Muscle layer of duodenum (tissue), 2 donors: ENCODE measurements around the gene CAMKK1.

ENCODE experiments used
- H3K27ac ChIP-seq: one replicate; pipeline ENCODE4 v1.7.0; 2013; ENCODE audit warnings: mild to moderate bottlenecking, low read length
- H3K27me3 ChIP-seq: one replicate; pipeline ENCODE4 v1.7.0; 2013; ENCODE audit warnings: low read depth, mild to moderate bottlenecking, control low read depth, low read length
- H3K36me3 ChIP-seq, 2 donors: one replicate each; pipeline ENCODE4 v1.7.0; 2013; ENCODE audit warnings: low read length in 2 of 2, control low read depth in 1 of 2, mild to moderate bottlenecking in 1 of 2; ENCODE audit not compliant: insufficient read depth in 2 of 2, control insufficient read depth in 1 of 2
- H3K4me1 ChIP-seq, 2 donors: one replicate each; pipeline ENCODE4 v1.7.0; 2013; ENCODE audit warnings: low read length in 2 of 2, mild to moderate bottlenecking in 2 of 2, control low read depth in 1 of 2, moderate library complexity in 1 of 2; ENCODE audit not compliant: insufficient read depth in 2 of 2, control insufficient read depth in 1 of 2
- H3K4me3 ChIP-seq, 2 donors: one replicate each; pipeline ENCODE4 v1.7.0; 2013; ENCODE audit warnings: low read length in 2 of 2, low read depth in 1 of 2, mild to moderate bottlenecking in 1 of 2
- H3K9me3 ChIP-seq, 2 donors: one replicate each; pipeline ENCODE4 v1.7.0; 2013; ENCODE audit warnings: low read length in 2 of 2, control low read depth in 1 of 2, mild to moderate bottlenecking in 1 of 2; ENCODE audit not compliant: control insufficient read depth in 1 of 2
- donor health status: healthy.

The CAMKK1 gene

DNA sequence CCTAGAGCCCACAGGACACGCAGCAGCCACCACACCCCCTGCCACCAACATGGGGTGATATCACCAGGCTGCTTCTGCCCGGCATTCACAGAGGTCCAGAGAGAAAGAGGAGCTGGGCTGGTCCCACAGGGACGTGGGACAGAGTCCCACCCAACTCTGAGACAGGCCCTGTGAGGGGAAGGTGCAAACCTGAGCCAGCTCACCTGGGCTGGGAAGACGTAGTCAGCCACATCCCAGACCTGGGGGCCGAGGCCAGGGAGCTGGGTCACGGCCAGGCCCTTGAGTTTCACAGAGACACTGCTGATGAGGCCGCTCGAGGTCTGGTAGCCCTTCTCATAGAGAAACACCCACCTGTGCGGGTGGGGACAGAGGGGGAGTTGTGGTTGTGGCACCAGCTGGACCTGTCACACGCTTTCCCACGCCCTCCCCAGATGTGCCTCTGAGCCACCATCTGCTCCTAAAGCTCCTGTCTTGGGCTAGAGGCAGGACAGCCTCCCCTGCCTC lies 12.2 kb upstream of the CAMKK1 start:
- Histone ChIP-seq H3K9me3 (no peaks in the 10 kb centered on the region), H3K27me3 (no peaks in the 10 kb centered on the region), H3K4me3 (no peak overlapping the region), H3K27ac (no peak overlapping the region), H3K36me3 (no peaks in the 10 kb centered on the region), H3K4me1 (no peaks in the 10 kb centered on the region)

DNA sequence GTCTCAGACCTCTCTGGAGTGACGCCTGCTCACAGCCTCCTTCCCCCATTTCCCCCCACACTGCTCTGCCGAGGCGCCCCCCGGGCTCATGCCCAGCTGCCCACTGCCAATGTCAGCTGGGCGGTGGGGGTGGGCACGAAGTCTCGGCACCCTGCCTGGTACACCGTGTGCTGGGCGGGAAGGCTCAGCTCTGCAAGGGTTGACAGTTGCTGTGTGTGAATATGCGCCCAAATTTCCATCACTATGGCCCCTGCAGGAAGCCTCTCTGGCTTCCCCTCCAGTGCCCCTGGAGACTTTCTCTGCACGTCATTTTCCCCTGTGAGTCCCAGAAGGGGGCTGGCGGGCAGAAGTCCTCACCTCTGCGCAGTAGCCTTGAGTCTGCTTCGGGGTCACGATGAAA lies 11.6 kb upstream of the CAMKK1 start:
- Histone ChIP-seq H3K4me1 (no peaks in the 10 kb centered on the region), H3K36me3 (no peaks in the 10 kb centered on the region), H3K9me3 (no peaks in the 10 kb centered on the region), H3K4me3 (no peak overlapping the region), H3K27me3 (no peaks in the 10 kb centered on the region), H3K27ac (no peak overlapping the region)

DNA sequence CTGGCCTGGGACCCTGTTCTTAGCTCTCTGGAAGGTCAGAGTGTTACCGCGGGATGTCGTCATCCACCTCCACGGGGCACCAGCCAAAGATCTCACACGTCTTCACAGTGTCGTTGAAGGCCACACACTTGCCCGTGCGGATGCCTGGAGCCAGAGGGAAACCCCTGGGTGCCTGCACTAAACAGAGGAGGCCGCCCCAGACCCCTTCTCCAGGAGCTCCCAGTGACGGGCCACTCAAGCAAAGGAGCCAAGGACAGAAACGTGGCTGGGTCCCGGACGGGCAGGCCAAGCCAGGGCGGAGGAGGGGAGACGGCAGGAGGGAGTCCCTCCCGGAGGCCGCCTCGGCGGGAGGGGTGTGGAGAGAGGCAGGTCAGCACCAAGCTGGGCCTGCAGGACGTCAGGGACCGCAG lies 11.0 kb upstream of the CAMKK1 start:
- no peaks in the 10 kb centered on the region for H3K27me3 ChIP-seq
- H3K27ac ChIP-seq, result no peak overlapping the region
- H3K4me3 ChIP-seq, result no peak overlapping the region
- no peaks in the 10 kb centered on the region for H3K9me3 ChIP-seq
- no peaks in the 10 kb centered on the region for H3K36me3 ChIP-seq
- no peaks in the 10 kb centered on the region for H3K4me1 ChIP-seq

DNA sequence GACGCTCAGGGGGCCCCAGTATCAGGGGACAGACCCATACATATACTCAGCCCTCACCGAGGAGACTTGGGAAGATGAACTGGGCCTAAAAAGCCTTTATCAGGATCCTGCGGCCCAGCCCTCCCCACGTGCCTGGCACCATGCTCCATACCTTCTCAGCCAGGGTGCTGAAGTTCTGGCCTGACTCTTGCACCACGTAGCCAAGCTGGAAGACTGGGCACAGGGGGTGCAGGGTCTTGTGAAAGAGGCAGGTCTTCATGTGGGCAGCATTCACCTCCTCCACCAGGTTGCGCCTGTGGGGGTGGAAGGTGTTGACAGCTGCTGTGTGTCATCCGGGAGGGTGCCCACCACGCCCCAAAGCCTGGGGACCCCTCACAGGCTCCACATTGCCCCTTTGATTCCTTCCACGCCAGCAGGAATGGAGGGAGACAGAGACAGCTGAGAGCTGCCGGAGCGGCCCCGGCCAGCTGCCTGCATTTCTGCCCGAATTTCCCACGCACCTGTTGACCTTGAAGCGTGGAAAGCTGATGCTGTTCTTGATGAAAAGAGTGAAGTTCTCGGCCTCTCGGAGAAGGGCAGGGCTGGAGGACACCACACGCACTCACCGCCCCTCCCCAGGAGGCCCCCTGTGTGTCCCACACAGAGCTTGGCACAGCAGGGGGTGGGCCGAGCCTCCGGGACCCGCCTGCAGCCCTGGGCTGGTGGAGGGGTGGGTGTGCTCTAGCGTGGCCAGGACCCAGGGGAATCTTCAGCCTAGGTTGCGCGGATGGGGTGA lies 10.4 kb upstream of the CAMKK1 start:
- H3K27me3 ChIP-seq, result no peaks in the 10 kb centered on the region
- no peak overlapping the region for H3K27ac ChIP-seq
- H3K36me3 ChIP-seq, result no peaks in the 10 kb centered on the region
- H3K4me1 ChIP-seq, result no peaks in the 10 kb centered on the region
- no peak overlapping the region for H3K4me3 ChIP-seq
- H3K9me3 ChIP-seq, result no peaks in the 10 kb centered on the region

DNA sequence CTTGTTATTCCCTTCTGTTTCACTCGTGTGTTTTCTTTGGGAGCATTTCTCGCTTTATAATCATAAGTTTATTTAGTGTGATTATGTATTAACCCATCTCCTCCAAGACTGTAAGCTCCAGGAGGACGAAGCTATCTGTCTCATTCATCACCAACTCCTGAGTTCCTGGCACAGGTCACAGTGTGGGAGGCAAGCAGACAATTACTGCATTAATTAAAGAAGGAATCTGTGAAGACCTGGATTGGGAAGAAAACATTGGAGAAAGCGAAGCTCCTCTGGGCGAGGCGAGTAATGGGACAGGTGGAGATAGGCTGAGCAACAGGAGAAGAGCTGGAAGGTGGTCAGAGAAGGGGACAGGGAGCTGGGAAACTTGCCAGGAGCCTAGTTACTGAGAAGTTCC lies 7.8 kb upstream of the CAMKK1 start:
- Histone ChIP-seq H3K27ac (no peak overlapping the region), H3K36me3 (no peaks in the 10 kb centered on the region), H3K4me3 (no peak overlapping the region), H3K9me3 (no peaks in the 10 kb centered on the region), H3K27me3 (no peaks in the 10 kb centered on the region), H3K4me1 (no peaks in the 10 kb centered on the region)

DNA sequence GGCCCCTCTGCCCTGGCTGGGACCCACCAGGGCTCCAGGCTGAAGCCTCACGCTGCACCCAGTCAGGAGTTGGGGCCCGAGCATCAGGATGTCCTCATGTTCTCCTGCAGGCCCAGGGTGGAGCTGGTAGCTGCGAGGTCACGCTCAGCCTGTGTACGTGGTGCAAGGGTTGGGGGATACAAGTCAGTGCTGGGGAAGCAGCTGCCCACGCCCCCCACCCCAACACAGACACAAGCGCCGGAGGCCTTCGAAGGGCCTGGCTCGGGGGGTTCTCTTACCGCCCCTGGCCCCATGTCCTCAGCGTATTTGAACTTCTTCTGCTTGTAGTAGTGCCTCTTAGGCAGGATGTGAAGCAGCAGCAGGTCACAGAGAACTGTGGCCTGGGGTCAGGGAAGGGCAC lies 4.9 kb upstream of the CAMKK1 start:
- Histone ChIP-seq H3K36me3 (no peaks in the 10 kb centered on the region), H3K27me3 (no peaks in the 10 kb centered on the region), H3K4me3 (no peak overlapping the region), H3K9me3 (no peaks in the 10 kb centered on the region), H3K27ac (no peak overlapping the region), H3K4me1 (peaks cover 13 to 14% of the 10 kb centered on the region in 2 donors)

DNA sequence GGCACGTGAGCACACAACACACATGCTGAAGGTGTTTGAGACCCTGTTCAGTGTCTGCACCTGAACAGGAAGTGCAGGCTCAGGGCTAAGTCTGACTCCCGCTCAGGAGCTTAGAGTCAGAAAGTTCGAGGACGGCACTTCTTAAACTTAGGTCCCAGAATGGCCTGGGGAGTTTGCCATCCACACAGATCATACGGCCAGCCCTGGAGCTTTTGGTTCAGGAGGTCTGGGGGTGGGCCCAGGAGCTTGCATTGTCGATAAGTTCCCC lies 4.0 kb upstream of the CAMKK1 start:
- Histone ChIP-seq H3K4me3 (no peak overlapping the region), H3K27me3 (no peaks in the 10 kb centered on the region), H3K36me3 (no peaks in the 10 kb centered on the region), H3K9me3 (no peaks in the 10 kb centered on the region), H3K27ac (no peak overlapping the region), H3K4me1 (peaks cover 14 to 20% of the 10 kb centered on the region in 2 donors)

DNA sequence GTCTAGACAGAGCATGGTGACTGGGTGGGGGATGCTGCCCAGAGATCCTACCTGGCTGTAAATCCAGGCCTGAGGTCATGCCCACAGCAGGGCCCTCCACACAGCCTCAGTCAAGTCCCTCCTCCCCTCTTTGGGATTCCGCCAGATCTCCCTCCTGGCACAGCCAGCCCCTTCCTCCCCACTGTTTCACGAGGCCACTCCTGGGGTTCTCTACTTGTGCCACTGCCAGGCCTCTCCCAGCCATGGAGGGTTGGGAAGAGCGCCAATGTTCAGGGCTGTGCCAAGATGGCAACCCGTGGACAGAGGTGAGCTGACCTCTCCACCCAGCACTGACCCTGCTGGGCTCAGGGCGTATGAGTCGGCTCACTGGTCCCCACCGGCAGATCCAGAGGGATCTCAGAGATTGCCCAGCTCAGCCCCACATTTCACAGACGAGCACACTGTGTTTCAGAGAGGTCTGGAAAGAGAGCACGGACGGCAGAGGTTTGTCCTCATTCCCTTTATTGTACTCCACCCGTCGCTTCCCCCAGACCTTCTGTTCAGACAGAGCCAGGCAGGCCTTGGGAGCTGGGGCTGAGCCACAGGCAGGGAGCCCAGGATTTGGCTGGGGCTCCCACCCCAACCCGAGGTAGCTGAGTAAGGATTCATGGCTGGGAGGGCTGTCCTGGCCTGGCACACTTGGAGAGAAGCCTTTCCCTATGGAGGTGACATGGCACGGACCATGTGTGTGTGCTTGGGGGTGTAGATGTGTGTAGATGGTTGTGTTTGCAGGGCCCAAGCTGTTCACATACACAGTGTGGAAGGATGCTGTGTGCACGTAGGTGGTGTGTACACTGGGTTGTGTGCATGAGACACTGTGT lies 3.5 kb upstream of the CAMKK1 start:
- no peaks in the 10 kb centered on the region for H3K36me3 ChIP-seq
- H3K27ac ChIP-seq, result no peak overlapping the region
- H3K4me1 ChIP-seq, result peaks cover 16 to 25% of the 10 kb centered on the region in 2 donors

DNA sequence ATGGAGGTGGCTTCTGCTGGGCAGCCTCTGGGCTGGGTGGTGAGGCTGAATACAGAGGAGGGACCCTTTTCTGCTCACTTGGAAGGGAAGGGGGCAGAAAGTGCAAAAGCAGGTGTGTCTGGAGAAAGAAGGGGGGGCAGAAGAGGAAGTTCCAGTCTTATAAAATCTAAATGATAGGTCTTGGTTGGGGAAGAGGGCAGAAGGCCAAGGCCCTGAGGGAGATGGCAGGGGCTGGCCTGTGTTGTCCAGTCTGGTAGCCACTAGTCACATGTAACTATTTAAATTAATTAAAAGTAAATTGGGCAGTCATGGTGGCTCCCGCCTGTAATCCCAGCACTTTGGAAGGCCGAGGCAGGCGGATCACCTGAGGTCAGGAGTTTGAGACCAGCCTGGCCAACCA lies 2.5 kb upstream of the CAMKK1 start:
- Histone ChIP-seq H3K4me3 (no peak overlapping the region), H3K9me3 (no peaks in the 10 kb centered on the region), H3K36me3 (no peaks in the 10 kb centered on the region), H3K27me3 (no peaks in the 10 kb centered on the region), H3K4me1 (peaks cover 25 to 35% of the 10 kb centered on the region in 2 donors), H3K27ac (peak overlapping the region; percentile 50)

More for the DNA sequence above, 3.5 kb upstream of the CAMKK1 start:
- no peaks in the 10 kb centered on the region for H3K27me3 ChIP-seq
- no peaks in the 10 kb centered on the region for H3K9me3 ChIP-seq
- H3K4me3 ChIP-seq, result no peak overlapping the region

DNA sequence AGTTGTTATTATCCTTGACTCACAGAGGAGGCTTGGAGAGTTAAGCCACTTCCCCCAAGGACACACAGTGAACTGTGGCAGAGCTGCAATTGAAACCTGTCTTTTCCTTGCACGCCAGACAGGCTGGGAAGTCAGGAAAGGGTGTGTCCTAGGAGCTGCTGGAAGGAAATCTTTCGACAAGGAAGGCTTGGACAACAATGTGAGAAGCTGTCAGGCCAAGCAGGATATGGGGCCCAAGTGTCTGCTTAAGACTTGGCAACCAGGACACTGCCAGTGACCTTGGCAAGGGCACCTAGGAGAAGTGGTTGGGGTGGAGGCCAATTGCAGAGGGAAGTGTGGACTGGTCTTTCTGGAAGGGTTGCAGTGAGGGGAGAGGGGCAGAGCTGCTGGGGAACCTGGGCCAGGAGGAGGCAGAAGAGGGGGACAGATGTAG lies 2.1 kb upstream of the CAMKK1 start:
- Histone ChIP-seq H3K9me3 (no peaks in the 10 kb centered on the region), H3K27ac (peak overlapping the region; percentile 50), H3K27me3 (no peaks in the 10 kb centered on the region), H3K36me3 (no peaks in the 10 kb centered on the region), H3K4me1 (peaks cover 28 to 39% of the 10 kb centered on the region in 2 donors), H3K4me3 (no peak overlapping the region)

DNA sequence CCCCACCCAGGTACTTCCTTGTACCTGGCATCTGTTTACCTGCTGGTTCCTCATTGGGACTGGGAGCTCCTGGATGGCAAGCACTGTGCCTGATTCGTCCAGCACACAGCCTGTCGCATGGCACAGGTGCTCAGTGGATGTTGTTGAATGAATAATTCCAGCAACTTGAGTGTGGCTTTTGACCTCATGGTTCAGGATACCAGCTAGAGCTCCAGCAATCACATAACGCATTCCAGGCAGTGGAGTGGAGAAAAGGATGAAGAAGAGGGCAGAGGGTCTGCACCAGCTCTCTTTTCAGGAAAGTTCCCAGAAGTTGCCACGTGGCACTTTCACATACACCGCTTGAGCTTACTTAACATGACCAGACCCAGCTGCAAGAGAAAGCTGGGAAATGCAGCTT lies 1.3 kb upstream of the CAMKK1 start:
- Histone ChIP-seq H3K27me3 (no peaks in the 10 kb centered on the region), H3K9me3 (no peaks in the 10 kb centered on the region), H3K4me1 (peaks cover 28 to 44% of the 10 kb centered on the region in 2 donors), H3K4me3 (no peak overlapping the region), H3K36me3 (no peaks in the 10 kb centered on the region), H3K27ac (peak overlapping the region; percentile 50)
